ENCODE results near the gene KLHL2.
A peak's percentile ranks its signal among the peaks of the same experiment; 100 is the strongest.

The KLHL2 gene

DNA sequence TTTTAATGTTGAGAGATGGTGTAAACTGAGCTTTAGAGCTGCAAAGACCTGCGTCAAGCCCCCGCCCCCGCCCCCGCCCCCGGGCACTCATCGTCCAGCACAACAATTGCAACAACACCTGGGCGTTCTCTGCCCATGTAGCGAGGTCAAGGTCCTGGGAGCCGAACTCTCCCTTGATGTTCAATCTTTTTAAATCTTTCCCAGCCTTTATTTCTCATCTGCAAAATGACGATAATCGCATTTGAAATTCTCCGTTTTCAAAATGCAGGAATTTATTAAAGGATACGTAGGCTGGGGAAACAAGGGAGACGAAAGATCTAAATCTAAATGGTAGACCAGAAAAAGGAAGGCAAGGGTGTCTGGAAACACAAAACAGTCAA, 119.5 kb downstream of the KLHL2 start:
- H3K9me3 ChIP-seq (ENCODE audit: insufficient read depth, low read length): no peaks in the 10 kb centered on the region; the same call in 1 of the 2 replicates
- peak overlapping the region; percentile 99 for H3K4me3 ChIP-seq (ENCODE audit: insufficient read length, low read depth)
- peak overlapping the region; percentile 79 for H3K9ac ChIP-seq (ENCODE audit: insufficient read length, low read depth)
- no peaks in the 10 kb centered on the region for H3K4me1 ChIP-seq (ENCODE audit: insufficient read depth, insufficient read length)
- TF ChIP-seq SUZ12 (IDR thresholded peaks at IDR 0.05; ENCODE audit: extremely low read depth, insufficient read depth, insufficient read length): no peak
- no peak for TF ChIP-seq YY1 (IDR thresholded peaks at IDR 0.05; ENCODE audit: insufficient read depth, insufficient read length)
- TF ChIP-seq ZNF274 (IDR thresholded peaks at IDR 0.05; ENCODE audit: low read depth, low read length): no peak
- H3K36me3 ChIP-seq (ENCODE audit: insufficient read depth, insufficient read length, low read length): peaks cover 14% of the 10 kb centered on the region
- H3K27me3 ChIP-seq (ENCODE audit: insufficient read depth, insufficient read length): no peaks in the 10 kb centered on the region
- no peak for DNase-seq (ENCODE audit: low read depth, low spot score)

- peaks cover 17% of the 10 kb centered on the region for H3K36me3 ChIP-seq (ENCODE audit: insufficient read depth, insufficient read length, low read length)
Measured at GRCh38 chr4:165327211-165328100, 120.1 kb downstream of the KLHL2 start, which contains the start of gene MSMO1. Gene MSMO1 (plus strand): TSS chr4:165327669. CDS start chr4:165333371, 5,702 bp downstream.

GRCh38 chr4:165328101-165328425, 120.7 kb downstream of the KLHL2 start:
- no peak for TF ChIP-seq YY1 (IDR thresholded peaks at IDR 0.05; ENCODE audit: insufficient read depth, insufficient read length)
- no peak for TF ChIP-seq SUZ12 (IDR thresholded peaks at IDR 0.05; ENCODE audit: extremely low read depth, insufficient read depth, insufficient read length)
- no peak for TF ChIP-seq ZNF274 (IDR thresholded peaks at IDR 0.05; ENCODE audit: low read depth, low read length)
- H3K9me3 ChIP-seq (ENCODE audit: insufficient read depth, low read length): no peaks in the 10 kb centered on the region; the same call in 1 of the 2 replicates
- H3K36me3 ChIP-seq (ENCODE audit: insufficient read depth, insufficient read length, low read length): peaks cover 21% of the 10 kb centered on the region
- H3K4me1 ChIP-seq (ENCODE audit: insufficient read depth, insufficient read length): no peaks in the 10 kb centered on the region
- no peaks in the 10 kb centered on the region for H3K27me3 ChIP-seq (ENCODE audit: insufficient read depth, insufficient read length)
- H3K4me3 ChIP-seq (ENCODE audit: insufficient read length, low read depth): peak overlapping the region; percentile 99
- H3K9ac ChIP-seq (ENCODE audit: insufficient read length, low read depth): peak overlapping the region; percentile 90
- DNase-seq (ENCODE audit: low read depth, low spot score): no peak

More at GRCh38 chr4:165327211-165328100, 120.1 kb downstream of the KLHL2 start, which contains the start of gene MSMO1:
- H3K4me1 ChIP-seq (ENCODE audit: insufficient read depth, insufficient read length): no peaks in the 10 kb centered on the region
- peak within 1 kb of the TSS; percentile 90 for H3K9ac ChIP-seq (ENCODE audit: insufficient read length, low read depth)
- TF ChIP-seq SUZ12 (IDR thresholded peaks at IDR 0.05; ENCODE audit: extremely low read depth, insufficient read depth, insufficient read length) (no peak), ZNF274 (IDR thresholded peaks at IDR 0.05; ENCODE audit: low read depth, low read length) (no peak), YY1 (IDR thresholded peaks at IDR 0.05; ENCODE audit: insufficient read depth, insufficient read length) (no peak)
- peak; percentile 94 for DNase-seq (ENCODE audit: low read depth, low spot score)
- H3K27me3 ChIP-seq (ENCODE audit: insufficient read depth, insufficient read length): no peaks in the 10 kb centered on the region
- H3K9me3 ChIP-seq (ENCODE audit: insufficient read depth, low read length): no peaks in the 10 kb centered on the region; the same call in 1 of the 2 replicates
- H3K4me3 ChIP-seq (ENCODE audit: insufficient read length, low read depth): peak within 1 kb of the TSS; percentile 99

DNA sequence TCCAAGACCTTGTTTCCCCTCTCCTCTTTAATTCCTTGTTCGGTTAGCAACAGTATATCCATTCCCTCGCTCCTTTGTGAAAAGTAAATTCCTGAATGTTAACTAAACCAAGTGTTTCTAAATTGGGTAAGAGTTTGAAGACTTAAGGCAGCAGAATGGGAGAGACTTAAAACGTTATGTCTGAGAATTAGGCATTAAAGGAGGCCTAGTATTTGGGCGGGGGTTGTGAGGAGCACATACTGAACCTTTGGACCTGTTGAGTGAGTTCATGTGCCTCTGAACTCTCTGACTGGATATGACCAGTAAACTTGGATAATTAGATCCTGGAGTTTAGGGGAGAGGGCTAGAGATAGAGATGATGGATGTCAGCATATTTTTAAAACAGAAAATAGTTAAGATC, 121.3 kb downstream of the KLHL2 start:
- peaks cover 28% of the 10 kb centered on the region for H3K36me3 ChIP-seq (ENCODE audit: insufficient read depth, insufficient read length, low read length)

DNA sequence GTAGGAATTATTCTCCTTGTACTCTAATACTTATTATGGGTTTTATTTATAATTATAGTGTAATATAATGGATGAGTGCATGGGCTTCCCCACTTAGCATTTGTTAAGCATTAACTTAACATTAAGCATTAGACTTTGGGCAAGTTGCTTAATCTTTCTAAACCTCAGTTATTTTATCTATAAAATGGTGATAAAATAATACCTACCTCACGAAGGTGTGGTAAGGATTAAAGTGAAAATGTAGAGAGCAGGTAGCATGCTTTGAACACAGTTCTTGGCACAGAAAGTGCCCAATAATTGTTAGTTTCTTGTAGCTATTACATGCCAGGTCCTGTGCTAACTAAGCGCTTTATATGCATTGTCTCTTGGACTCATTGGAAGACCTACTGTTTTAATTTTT, 122.7 kb downstream of the KLHL2 start:
- Histone ChIP-seq H3K4me1 (ENCODE audit: insufficient read depth, insufficient read length) (no peaks in the 10 kb centered on the region), H3K4me3 (ENCODE audit: insufficient read length, low read depth) (peak overlapping the region; percentile 50), H3K9me3 (ENCODE audit: insufficient read depth, low read length) (no peaks in the 10 kb centered on the region; the same call in 1 of the 2 replicates), H3K9ac (ENCODE audit: insufficient read length, low read depth) (peak overlapping the region; percentile 68), H3K27me3 (ENCODE audit: insufficient read depth, insufficient read length) (no peaks in the 10 kb centered on the region), H3K36me3 (ENCODE audit: insufficient read depth, insufficient read length, low read length) (peaks cover 31% of the 10 kb centered on the region)
- no peak for TF ChIP-seq SUZ12 (IDR thresholded peaks at IDR 0.05; ENCODE audit: extremely low read depth, insufficient read depth, insufficient read length)
- no peak for TF ChIP-seq ZNF274 (IDR thresholded peaks at IDR 0.05; ENCODE audit: low read depth, low read length)
- TF ChIP-seq YY1 (IDR thresholded peaks at IDR 0.05; ENCODE audit: insufficient read depth, insufficient read length): no peak
- DNase-seq (ENCODE audit: low read depth, low spot score): no peak

More for the DNA sequence above, 121.3 kb downstream of the KLHL2 start:
- Histone ChIP-seq H3K9ac (ENCODE audit: insufficient read length, low read depth) (peak overlapping the region; percentile 90), H3K27me3 (ENCODE audit: insufficient read depth, insufficient read length) (no peaks in the 10 kb centered on the region), H3K4me1 (ENCODE audit: insufficient read depth, insufficient read length) (no peaks in the 10 kb centered on the region), H3K9me3 (ENCODE audit: insufficient read depth, low read length) (no peaks in the 10 kb centered on the region; the same call in 1 of the 2 replicates), H3K4me3 (ENCODE audit: insufficient read length, low read depth) (peak overlapping the region; percentile 99)
- TF ChIP-seq ZNF274 (IDR thresholded peaks at IDR 0.05; ENCODE audit: low read depth, low read length) (no peak), SUZ12 (IDR thresholded peaks at IDR 0.05; ENCODE audit: extremely low read depth, insufficient read depth, insufficient read length) (no peak), YY1 (IDR thresholded peaks at IDR 0.05; ENCODE audit: insufficient read depth, insufficient read length) (no peak)
- no peak for DNase-seq (ENCODE audit: low read depth, low spot score)

DNA sequence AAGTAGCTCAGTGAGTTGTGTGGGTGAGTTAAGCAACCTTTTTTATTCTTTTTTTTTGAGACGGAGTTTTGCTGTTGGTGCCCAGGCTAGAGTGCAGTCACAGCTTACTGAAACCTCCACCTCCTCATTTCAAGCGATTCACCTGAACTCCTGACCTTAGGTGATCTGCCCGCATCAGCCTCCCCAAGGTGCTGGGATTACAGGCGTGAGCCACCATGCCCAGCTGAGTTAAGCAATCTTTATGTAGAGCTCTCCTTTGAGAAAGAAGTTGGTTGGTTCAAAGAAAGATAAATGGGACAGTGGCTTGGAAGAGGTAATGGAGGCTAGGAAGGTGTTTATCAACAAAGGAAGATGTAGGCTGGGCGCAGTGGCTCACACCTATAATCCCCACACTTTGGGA, 123.3 kb downstream of the KLHL2 start:
- no peak overlapping the region for H3K9ac ChIP-seq (ENCODE audit: insufficient read length, low read depth)
- no peaks in the 10 kb centered on the region for H3K4me1 ChIP-seq (ENCODE audit: insufficient read depth, insufficient read length)
- no peak for TF ChIP-seq YY1 (IDR thresholded peaks at IDR 0.05; ENCODE audit: insufficient read depth, insufficient read length)
- TF ChIP-seq SUZ12 (IDR thresholded peaks at IDR 0.05; ENCODE audit: extremely low read depth, insufficient read depth, insufficient read length): no peak
- TF ChIP-seq ZNF274 (IDR thresholded peaks at IDR 0.05; ENCODE audit: low read depth, low read length): no peak

DNA sequence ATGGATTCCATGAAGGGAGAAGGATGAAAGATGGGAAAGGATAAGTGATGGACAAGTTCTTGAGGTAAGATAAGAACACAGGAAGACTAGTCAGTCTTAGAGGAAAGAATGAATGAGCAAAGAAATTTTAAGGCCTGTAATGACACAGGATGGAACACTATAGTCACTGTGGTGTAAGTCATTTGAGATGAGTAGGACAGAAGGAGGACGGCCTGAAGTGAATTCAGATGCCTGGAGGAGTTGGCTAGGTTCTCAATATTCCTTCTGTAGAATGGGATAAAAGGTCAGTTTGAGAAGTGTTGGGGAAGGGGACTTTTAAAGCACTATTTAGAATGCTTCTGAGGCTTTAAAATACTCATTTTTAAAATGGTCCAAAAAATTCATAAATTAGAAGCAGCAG, 124.0 kb downstream of the KLHL2 start:
- Histone ChIP-seq H3K27me3 (ENCODE audit: insufficient read depth, insufficient read length) (no peaks in the 10 kb centered on the region), H3K9ac (ENCODE audit: insufficient read length, low read depth) (peak overlapping the region; percentile 56), H3K4me1 (ENCODE audit: insufficient read depth, insufficient read length) (no peaks in the 10 kb centered on the region), H3K36me3 (ENCODE audit: insufficient read depth, insufficient read length, low read length) (peaks cover 32% of the 10 kb centered on the region), H3K4me3 (ENCODE audit: insufficient read length, low read depth) (peak overlapping the region; percentile 50), H3K9me3 (ENCODE audit: insufficient read depth, low read length) (no peaks in the 10 kb centered on the region)
- TF ChIP-seq ZNF274 (IDR thresholded peaks at IDR 0.05; ENCODE audit: low read depth, low read length): no peak
- no peak for TF ChIP-seq SUZ12 (IDR thresholded peaks at IDR 0.05; ENCODE audit: extremely low read depth, insufficient read depth, insufficient read length)
- TF ChIP-seq YY1 (IDR thresholded peaks at IDR 0.05; ENCODE audit: insufficient read depth, insufficient read length): no peak
- no peak for DNase-seq (ENCODE audit: low read depth, low spot score)

More for the DNA sequence above, 123.3 kb downstream of the KLHL2 start:
- Histone ChIP-seq H3K36me3 (ENCODE audit: insufficient read depth, insufficient read length, low read length) (peaks cover 32% of the 10 kb centered on the region), H3K27me3 (ENCODE audit: insufficient read depth, insufficient read length) (no peaks in the 10 kb centered on the region), H3K4me3 (ENCODE audit: insufficient read length, low read depth) (peak overlapping the region; percentile 50), H3K9me3 (ENCODE audit: insufficient read depth, low read length) (no peaks in the 10 kb centered on the region)
- no peak for DNase-seq (ENCODE audit: low read depth, low spot score)

All from NT2/D1 (cell line).